K562 treated with DMSO at 1 percent for 48 hours (cell line): Measurements from ENCODE around the gene IFNA16. TPM values are rescaled to one million over a fixed set of nuclear protein-coding genes. Genes with fewer than 3 reads are reported as not detected.

Source experiments
- total RNA-seq: library from RNA; unstranded; fragments of 300-600 nt; gene quantifications from 2 replicates; pipeline ENCODE4 v1.2.3, GENCODE V29; 2022; ENCODE audit warnings: low replicate concordance; ENCODE audit errors: extremely low read depth

The IFNA16 gene
- not detected in 2 replicates for total RNA-seq

GRCh38 chr9:21217211-21217610 is at the start of gene IFNA16:
TSS of gene IFNA16 (minus strand) at chr9:21217311. CDS start at chr9:21217305, 6 bp downstream.

GRCh38 chr9:21239911-21240310 is 22.8 kb upstream of the IFNA16 start, which contains the start of gene IFNA14:
TSS of gene IFNA14 (minus strand) at chr9:21240005. CDS start at chr9:21239935, 70 bp downstream.

GRCh38 chr9:21228122-21228521 is 11.0 kb upstream of the IFNA16 start, which contains the start of gene IFNA17:
TSS of gene IFNA17 (minus strand) at chr9:21228222. CDS start at chr9:21228173, 49 bp downstream.

GRCh38 chr9:21207043-21207442 is 10.1 kb downstream of the IFNA16 start, which contains the start of gene IFNA10:
TSS of gene IFNA10 (minus strand) at chr9:21207143. CDS start at chr9:21207097, 46 bp downstream.

GRCh38 chr9:21202105-21202504 is 15.0 kb downstream of the IFNA16 start, which contains the start of gene IFNA7:
TSS of gene IFNA7 (minus strand) at chr9:21202205. CDS start at chr9:21202165, 40 bp downstream.

GRCh38 chr9:21187487-21187886 is 29.6 kb downstream of the IFNA16 start, which contains the start of gene IFNA4:
TSS of gene IFNA4 (minus strand) at chr9:21187587. CDS start at chr9:21187531, 56 bp downstream.

GRCh38 chr9:21166560-21166959 is 50.6 kb downstream of the IFNA16 start, which contains the start of gene IFNA21:
TSS of gene IFNA21 (minus strand) at chr9:21166660. CDS start at chr9:21166612, 48 bp downstream.

Other genes starting within 250 kb of the IFNA16 start
- not detected in 2 replicates for gene HACD4, start 185.7 kb downstream of the IFNA16 start, total RNA-seq
- not detected in 2 replicates for gene IFNB1, start 139.4 kb downstream of the IFNA16 start, total RNA-seq
- not detected in 2 replicates for gene IFNW1, start 75.5 kb downstream of the IFNA16 start, total RNA-seq
- gene IFNA21, start 50.7 kb downstream of the IFNA16 start, total RNA-seq: not detected in 2 replicates
- not detected in 2 replicates for gene IFNA4, start 29.7 kb downstream of the IFNA16 start, total RNA-seq
- gene IFNA7, start 15.1 kb downstream of the IFNA16 start, total RNA-seq: not detected in 2 replicates
- gene IFNA10, start 10.2 kb downstream of the IFNA16 start, total RNA-seq: not detected in 2 replicates
- not detected in 2 replicates for gene IFNA17, start 10.9 kb upstream of the IFNA16 start, total RNA-seq
- not detected in 2 replicates for gene IFNA14, start 22.7 kb upstream of the IFNA16 start, total RNA-seq
- gene IFNA5, start 88.0 kb upstream of the IFNA16 start, total RNA-seq: not detected in 2 replicates
- not detected in 2 replicates for gene KLHL9, start 118.1 kb upstream of the IFNA16 start, total RNA-seq
- gene IFNA6, start 133.6 kb upstream of the IFNA16 start, total RNA-seq: not detected in 2 replicates
- gene IFNA13, start 150.7 kb upstream of the IFNA16 start, total RNA-seq: not detected in 2 replicates
- not detected in 2 replicates for gene IFNA2, start 168.1 kb upstream of the IFNA16 start, total RNA-seq
- not detected in 2 replicates for gene IFNA8, start 191.8 kb upstream of the IFNA16 start, total RNA-seq
- not detected in 2 replicates for gene IFNA1, start 223.1 kb upstream of the IFNA16 start, total RNA-seq